Measurements from ENCODE around the gene GFER.

DNA sequence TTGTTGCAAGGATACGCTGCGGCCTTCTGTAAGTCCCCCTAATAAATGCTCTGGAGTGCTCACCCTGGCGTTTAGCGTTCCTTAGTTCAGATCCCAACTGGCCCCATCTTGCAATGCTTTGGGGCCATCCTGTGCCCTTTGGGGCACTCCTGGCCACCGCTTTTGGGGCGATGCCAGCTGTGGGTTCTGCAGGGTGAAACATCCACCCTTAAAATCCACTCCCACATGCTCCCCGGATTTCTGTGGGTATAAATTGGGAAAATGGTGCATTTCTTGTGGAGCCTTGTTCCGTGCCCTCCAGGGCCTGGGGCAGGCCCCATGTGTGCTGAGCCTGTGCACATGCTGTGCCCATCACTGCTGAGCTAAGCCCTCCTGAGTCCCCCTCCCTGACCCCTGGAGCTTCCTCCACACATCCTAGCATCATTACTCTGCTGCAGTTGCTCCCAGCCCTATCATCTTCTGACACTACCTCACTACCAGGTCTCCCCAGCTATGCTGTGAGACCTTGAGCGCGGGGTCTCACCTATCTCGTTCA, 47.0 kb upstream of the GFER start:
- TF ChIP-seq, protein P1, sequence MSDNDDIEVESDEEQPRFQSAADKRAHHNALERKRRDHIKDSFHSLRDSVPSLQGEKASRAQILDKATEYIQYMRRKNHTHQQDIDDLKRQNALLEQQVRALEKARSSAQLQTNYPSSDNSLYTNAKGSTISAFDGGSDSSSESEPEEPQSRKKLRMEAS (IDR thresholded peaks at IDR 0.05): no peak
- TF ChIP-seq CTCF (IDR thresholded peaks at IDR 0.05; ENCODE audit: low read depth, low read length, missing input control) (no peak), TAF1 (conservative IDR thresholded peaks at IDR 0.05) (no peak), EGR1 (IDR thresholded peaks at IDR 0.05; ENCODE audit: low read depth in 2 of 2) (no peak), GABPA (IDR thresholded peaks at IDR 0.05 in 1 of 2, conservative IDR thresholded peaks at IDR 0.05 in 1 of 2) (no peak), ZBTB33 (IDR thresholded peaks at IDR 0.05) (no peak), RAD21 (IDR thresholded peaks at IDR 0.05) (no peak), NR2F2 (IDR thresholded peaks at IDR 0.05) (no peak), SP1 (IDR thresholded peaks at IDR 0.05) (no peak), RXRA (IDR thresholded peaks at IDR 0.05) (no peak), YY1 (IDR thresholded peaks at IDR 0.05) (no peak), HNF4G (IDR thresholded peaks at IDR 0.05) (no peak)
- TF ChIP-seq, protein P2, sequence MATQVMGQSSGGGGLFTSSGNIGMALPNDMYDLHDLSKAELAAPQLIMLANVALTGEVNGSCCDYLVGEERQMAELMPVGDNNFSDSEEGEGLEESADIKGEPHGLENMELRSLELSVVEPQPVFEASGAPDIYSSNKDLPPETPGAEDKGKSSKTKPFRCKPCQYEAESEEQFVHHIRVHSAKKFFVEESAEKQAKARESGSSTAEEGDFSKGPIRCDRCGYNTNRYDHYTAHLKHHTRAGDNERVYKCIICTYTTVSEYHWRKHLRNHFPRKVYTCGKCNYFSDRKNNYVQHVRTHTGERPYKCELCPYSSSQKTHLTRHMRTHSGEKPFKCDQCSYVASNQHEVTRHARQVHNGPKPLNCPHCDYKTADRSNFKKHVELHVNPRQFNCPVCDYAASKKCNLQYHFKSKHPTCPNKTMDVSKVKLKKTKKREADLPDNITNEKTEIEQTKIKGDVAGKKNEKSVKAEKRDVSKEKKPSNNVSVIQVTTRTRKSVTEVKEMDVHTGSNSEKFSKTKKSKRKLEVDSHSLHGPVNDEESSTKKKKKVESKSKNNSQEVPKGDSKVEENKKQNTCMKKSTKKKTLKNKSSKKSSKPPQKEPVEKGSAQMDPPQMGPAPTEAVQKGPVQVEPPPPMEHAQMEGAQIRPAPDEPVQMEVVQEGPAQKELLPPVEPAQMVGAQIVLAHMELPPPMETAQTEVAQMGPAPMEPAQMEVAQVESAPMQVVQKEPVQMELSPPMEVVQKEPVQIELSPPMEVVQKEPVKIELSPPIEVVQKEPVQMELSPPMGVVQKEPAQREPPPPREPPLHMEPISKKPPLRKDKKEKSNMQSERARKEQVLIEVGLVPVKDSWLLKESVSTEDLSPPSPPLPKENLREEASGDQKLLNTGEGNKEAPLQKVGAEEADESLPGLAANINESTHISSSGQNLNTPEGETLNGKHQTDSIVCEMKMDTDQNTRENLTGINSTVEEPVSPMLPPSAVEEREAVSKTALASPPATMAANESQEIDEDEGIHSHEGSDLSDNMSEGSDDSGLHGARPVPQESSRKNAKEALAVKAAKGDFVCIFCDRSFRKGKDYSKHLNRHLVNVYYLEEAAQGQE (IDR thresholded peaks at IDR 0.05): no peak
